Effector memory CD8-positive, alpha-beta T cell (primary cell): Measurements from ENCODE around the gene TFPI.
"Not testable (repeated sequence)": the region's sequence is repeated elsewhere in the genome, so short reads cannot be mapped to it uniquely, and the experiment has no call there.

Experiments
- ATAC-seq: fragments of 150-1000 bp; cut with Tn5 transposase; replicated peaks from 2 replicates; pipeline ENCODE4 v1.10.0; 2021; ENCODE audit warnings: mild to moderate bottlenecking, moderate library complexity
- DNase-seq, 3 experiments: peaks; one replicate each; pipeline ENCODE4 v3.0.0; 2021
- H3K27ac Mint-ChIP-seq, 2 donors: one replicate each; pipeline ENCODE4 v1.8.0; 2022; ENCODE audit warnings: mild to moderate bottlenecking in 2 of 2, mixed read lengths in 2 of 2, moderate library complexity in 2 of 2
- H3K27me3 Mint-ChIP-seq, 2 donors: one replicate each; pipeline ENCODE4 v1.8.0; 2022; ENCODE audit warnings: mixed read lengths in 2 of 2
- H3K36me3 Mint-ChIP-seq: one replicate; pipeline ENCODE4 v1.8.0; 2022; ENCODE audit warnings: mild to moderate bottlenecking, moderate library complexity, mixed read lengths; ENCODE audit not compliant: insufficient read depth
- H3K4me1 Mint-ChIP-seq, 2 donors: one replicate each; pipeline ENCODE4 v1.8.0; 2022; ENCODE audit warnings: low read depth in 2 of 2, mixed read lengths in 2 of 2
- H3K4me3 Mint-ChIP-seq, 2 donors: one replicate each; pipeline ENCODE4 v1.8.0; 2022; ENCODE audit warnings: mild to moderate bottlenecking in 2 of 2, mixed read lengths in 2 of 2, moderate library complexity in 2 of 2
- H3K9me3 Mint-ChIP-seq, 2 donors: one replicate each; pipeline ENCODE4 v1.8.0; 2022; ENCODE audit warnings: mixed read lengths in 2 of 2

Gene TFPI

GRCh38 chr2:187548656-187549055 lies 5.6 kb downstream of the TFPI start:
- Mint-ChIP-seq H3K9me3 (peaks cover 0 to 4% of the 10 kb centered on the region in 2 donors), H3K4me1 (no peaks in the 10 kb centered on the region), H3K27me3 (no peaks in the 10 kb centered on the region), H3K4me3 (no peak overlapping the region), H3K27ac (no peak overlapping the region), H3K36me3 (no peaks in the 10 kb centered on the region)
- DNase-seq (no peak), ATAC-seq (no peak)

- Mint-ChIP-seq H3K27ac (no peak overlapping the region), H3K36me3 (no peaks in the 10 kb centered on the region), H3K9me3 (peaks cover 0 to 4% of the 10 kb centered on the region in 2 donors), H3K4me1 (no peaks in the 10 kb centered on the region), H3K27me3 (no peaks in the 10 kb centered on the region), H3K4me3 (no peak overlapping the region)
- DNase-seq (no peak), ATAC-seq (no peak)
Measured at GRCh38 chr2:187547353-187547979, 6.8 kb downstream of the TFPI start.

- H3K27ac Mint-ChIP-seq = no peak overlapping the region
- DNase-seq (no peak), ATAC-seq (no peak)
- no peaks in the 10 kb centered on the region for H3K36me3 Mint-ChIP-seq
- H3K9me3 Mint-ChIP-seq = peaks cover under 1 to 6% of the 10 kb centered on the region in 2 donors
- no peaks in the 10 kb centered on the region for H3K27me3 Mint-ChIP-seq
- H3K4me1 Mint-ChIP-seq = no peaks in the 10 kb centered on the region
- H3K4me3 Mint-ChIP-seq = no peak overlapping the region
Measured at GRCh38 chr2:187546762-187547333, 7.4 kb downstream of the TFPI start.

GRCh38 chr2:187545238-187545751 lies 8.9 kb downstream of the TFPI start:
- ATAC-seq (no peak), DNase-seq (no peak)
- no peak overlapping the region for H3K27ac Mint-ChIP-seq

GRCh38 chr2:187544371-187545080 lies 9.7 kb downstream of the TFPI start:
- Mint-ChIP-seq H3K4me1 (no peaks in the 10 kb centered on the region), H3K4me3 (no peak overlapping the region), H3K27me3 (no peaks in the 10 kb centered on the region), H3K36me3 (no peaks in the 10 kb centered on the region), H3K9me3 (peaks cover 2 to 12% of the 10 kb centered on the region in 2 donors), H3K27ac (no peak overlapping the region)
- ATAC-seq (no peak), DNase-seq (no peak)

More at GRCh38 chr2:187545238-187545751, 8.9 kb downstream of the TFPI start:
- peaks cover 2 to 12% of the 10 kb centered on the region in 2 donors for H3K9me3 Mint-ChIP-seq
- no peaks in the 10 kb centered on the region for H3K4me1 Mint-ChIP-seq
- H3K36me3 Mint-ChIP-seq = no peaks in the 10 kb centered on the region
- no peaks in the 10 kb centered on the region for H3K27me3 Mint-ChIP-seq
- H3K4me3 Mint-ChIP-seq = no peak overlapping the region

- Mint-ChIP-seq H3K4me1 (no peaks in the 10 kb centered on the region), H3K27ac (no peak overlapping the region), H3K36me3 (no peaks in the 10 kb centered on the region), H3K27me3 (no peaks in the 10 kb centered on the region), H3K9me3 (peaks cover 2 to 12% of the 10 kb centered on the region in 2 donors), H3K4me3 (no peak overlapping the region)
- ATAC-seq (no peak), DNase-seq (no peak)
Measured at GRCh38 chr2:187543488-187543887, 10.7 kb downstream of the TFPI start.

- Mint-ChIP-seq H3K4me1 (no peaks in the 10 kb centered on the region), H3K36me3 (no peaks in the 10 kb centered on the region), H3K4me3 (no peak overlapping the region), H3K27me3 (no peaks in the 10 kb centered on the region), H3K27ac (no peak overlapping the region), H3K9me3 (peaks cover 2 to 12% of the 10 kb centered on the region in 2 donors)
- ATAC-seq = no peak
- DNase-seq = no peak
Measured at GRCh38 chr2:187542123-187542522, 12.1 kb downstream of the TFPI start.

- Mint-ChIP-seq H3K36me3 (no peaks in the 10 kb centered on the region), H3K9me3 (peaks cover 2 to 12% of the 10 kb centered on the region in 2 donors), H3K27me3 (no peaks in the 10 kb centered on the region), H3K27ac (no peak overlapping the region), H3K4me1 (no peaks in the 10 kb centered on the region), H3K4me3 (no peak overlapping the region)
- ATAC-seq (no peak), DNase-seq (no peak)
Measured at GRCh38 chr2:187541086-187542085, 12.8 kb downstream of the TFPI start.

GRCh38 chr2:187538222-187538621 lies 16.0 kb downstream of the TFPI start:
- not testable (repeated sequence) for DNase-seq, ATAC-seq, H3K4me1 Mint-ChIP-seq, H3K27me3 Mint-ChIP-seq, H3K36me3 Mint-ChIP-seq, H3K4me3 Mint-ChIP-seq, H3K27ac Mint-ChIP-seq
- peaks cover 7 to 23% of the 10 kb centered on the region in 2 donors for H3K9me3 Mint-ChIP-seq

- peaks cover 5 to 11% of the 10 kb centered on the region in 2 donors for H3K9me3 Mint-ChIP-seq
- DNase-seq, H3K4me3 Mint-ChIP-seq: not testable (repeated sequence)
Measured at GRCh38 chr2:187535381-187535780, 18.9 kb downstream of the TFPI start.

GRCh38 chr2:187532333-187533120 lies 21.7 kb downstream of the TFPI start:
- no peaks in the 10 kb centered on the region for H3K4me1 Mint-ChIP-seq
- no peaks in the 10 kb centered on the region for H3K36me3 Mint-ChIP-seq
- H3K4me3 Mint-ChIP-seq = no peak overlapping the region
- no peak for ATAC-seq
- DNase-seq = no peak
- no peaks in the 10 kb centered on the region for H3K27me3 Mint-ChIP-seq
- no peak overlapping the region for H3K27ac Mint-ChIP-seq
- H3K9me3 Mint-ChIP-seq = peaks cover 5 to 11% of the 10 kb centered on the region in 2 donors

More at GRCh38 chr2:187535381-187535780, 18.9 kb downstream of the TFPI start:
- H3K36me3 Mint-ChIP-seq, ATAC-seq, H3K27ac Mint-ChIP-seq, H3K4me1 Mint-ChIP-seq, H3K27me3 Mint-ChIP-seq: not testable (repeated sequence)

- Mint-ChIP-seq H3K36me3 (no peaks in the 10 kb centered on the region), H3K9me3 (peaks cover 1 to 4% of the 10 kb centered on the region in 2 donors), H3K4me3 (no peak overlapping the region), H3K27me3 (no peaks in the 10 kb centered on the region), H3K4me1 (no peaks in the 10 kb centered on the region), H3K27ac (no peak overlapping the region)
- DNase-seq (no peak), ATAC-seq (no peak)
Measured at GRCh38 chr2:187529977-187530721, 24.1 kb downstream of the TFPI start.
